GM19193 (cell line): ENCODE measurements around the gene PLCB4.

Source experiments
- POLR2A ChIP-seq: IDR thresholded peaks from 4 replicates; pipeline ENCODE4 v1.6.1; 2011; ENCODE audit not compliant: insufficient read depth, insufficient read length; ENCODE audit errors: extremely low read depth

PLCB4 gene

DNA sequence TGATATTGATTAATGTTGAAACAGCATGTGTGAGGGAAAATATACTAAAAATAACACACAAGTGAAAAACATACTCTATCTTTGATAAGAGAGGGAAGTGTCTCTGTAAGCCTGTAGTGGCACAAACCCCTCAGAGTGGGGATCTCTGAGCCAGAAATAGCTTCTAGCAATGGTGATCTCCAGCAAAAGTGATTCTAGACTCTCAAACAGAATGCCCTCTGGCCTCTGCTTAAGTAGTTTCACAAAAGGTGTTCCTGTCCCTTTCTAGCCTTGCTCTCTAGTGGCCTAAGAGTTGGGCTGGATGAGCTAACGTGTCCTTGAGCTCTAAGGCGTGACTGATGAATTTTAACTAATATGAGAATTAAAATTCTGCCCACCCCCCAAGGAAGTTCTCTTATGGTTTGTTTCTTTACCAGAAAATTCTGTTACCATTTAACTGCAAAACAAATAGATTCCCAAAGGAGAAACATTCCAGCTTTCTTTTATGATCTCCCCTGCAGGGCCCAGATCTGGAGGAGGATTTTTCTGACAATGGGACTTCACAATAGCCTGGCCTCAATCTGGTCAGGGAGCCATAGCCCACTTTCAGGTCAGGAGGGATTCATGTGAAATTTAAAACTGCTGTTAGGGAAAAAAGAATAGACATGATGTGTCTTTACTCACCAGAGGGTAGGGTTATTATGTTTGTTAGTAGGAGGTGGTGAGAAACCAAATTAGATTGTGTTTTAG, 263.0 kb downstream of the PLCB4 start:
- no peak for TF ChIP-seq POLR2A

DNA sequence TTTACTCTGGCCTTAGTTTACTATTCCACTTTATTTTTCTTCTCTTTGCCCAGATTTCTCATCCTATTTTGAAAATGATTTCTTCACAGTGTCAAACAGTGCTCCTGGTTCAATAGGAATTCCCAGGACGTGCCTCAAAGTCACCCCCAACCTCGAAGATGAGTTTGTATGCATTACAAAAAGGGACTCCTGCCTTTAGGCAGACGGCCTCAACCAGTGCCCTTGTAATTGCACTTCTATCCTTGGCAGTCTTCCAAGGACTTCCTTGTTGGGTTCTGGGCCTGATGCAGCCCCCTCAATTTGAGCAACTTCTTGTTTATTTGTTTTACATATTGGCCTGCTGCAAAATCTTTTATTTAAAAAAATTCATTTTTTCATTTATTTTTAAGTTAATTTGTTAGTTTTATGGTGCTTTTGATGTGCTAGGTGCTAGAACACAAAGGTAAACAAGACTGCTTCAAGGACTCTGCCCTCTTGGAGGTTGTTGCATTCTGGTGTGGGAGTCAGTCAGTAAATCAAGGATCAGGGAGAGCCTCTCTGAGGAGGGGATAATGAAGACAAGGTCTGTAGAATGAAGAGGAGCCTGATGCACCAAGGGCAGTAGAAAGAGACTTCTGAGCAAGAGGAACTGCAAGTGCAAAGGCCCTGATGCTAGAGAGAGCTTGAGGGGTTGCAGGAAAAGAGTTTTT, 264.0 kb downstream of the PLCB4 start:
- no peak for TF ChIP-seq POLR2A

DNA sequence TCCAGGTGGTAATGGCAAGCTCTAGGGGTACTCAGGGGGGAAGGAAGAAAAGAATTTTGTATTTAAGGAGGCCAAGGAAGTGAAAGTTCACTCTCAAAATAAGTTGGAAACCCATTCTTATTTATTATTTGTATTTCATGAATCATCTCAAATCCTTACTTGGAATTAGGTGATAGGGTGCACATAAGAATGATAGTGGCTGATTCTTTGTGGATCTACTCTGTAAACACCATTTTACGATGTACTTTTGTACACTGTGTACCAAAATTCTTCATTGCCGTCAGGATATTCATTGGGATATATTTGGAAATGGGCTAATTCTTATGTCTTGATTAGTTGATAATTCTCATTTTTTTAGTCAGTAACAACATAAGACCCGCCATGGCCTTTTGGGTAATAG, 266.0 kb downstream of the PLCB4 start:
- no peak for TF ChIP-seq POLR2A

DNA sequence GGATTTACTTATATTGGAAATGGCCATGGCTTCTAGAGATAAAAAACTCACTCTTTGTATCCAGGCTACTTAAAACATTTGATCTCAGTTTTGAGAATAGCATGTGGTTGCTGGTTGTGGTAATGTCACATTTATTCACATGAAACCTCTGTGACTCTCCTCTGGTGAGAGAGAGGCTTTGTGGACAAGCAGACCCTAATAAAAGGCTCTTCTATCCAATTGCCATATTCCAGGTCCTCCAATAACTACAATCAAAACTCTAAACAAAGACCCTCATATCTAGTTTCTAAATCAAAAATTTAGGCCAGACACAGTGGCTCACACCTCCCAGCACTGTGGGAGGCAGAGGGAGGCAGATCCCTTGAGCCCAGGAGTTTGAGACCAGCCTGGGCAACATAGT, 269.2 kb downstream of the PLCB4 start:
- no peak for TF ChIP-seq POLR2A

DNA sequence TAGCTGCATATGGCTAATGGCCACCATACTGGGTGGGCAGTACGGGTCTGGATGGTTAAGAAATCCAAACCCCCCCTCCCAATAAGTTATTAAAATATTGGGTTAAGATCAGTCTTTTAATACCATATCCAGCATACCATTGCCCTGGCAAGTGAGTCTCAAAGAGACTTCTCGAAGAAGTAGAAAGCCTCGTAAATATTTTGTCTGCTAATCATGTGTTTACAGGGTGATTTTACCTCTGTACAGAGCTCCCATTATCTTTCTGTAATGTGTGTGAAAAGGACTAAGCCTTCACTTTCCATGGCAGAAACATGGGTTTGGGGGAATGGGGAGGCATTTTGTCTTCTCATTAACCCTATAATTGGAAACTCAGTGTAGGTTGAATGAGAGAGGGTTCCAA, 270.8 kb downstream of the PLCB4 start:
- no peak for TF ChIP-seq POLR2A

DNA sequence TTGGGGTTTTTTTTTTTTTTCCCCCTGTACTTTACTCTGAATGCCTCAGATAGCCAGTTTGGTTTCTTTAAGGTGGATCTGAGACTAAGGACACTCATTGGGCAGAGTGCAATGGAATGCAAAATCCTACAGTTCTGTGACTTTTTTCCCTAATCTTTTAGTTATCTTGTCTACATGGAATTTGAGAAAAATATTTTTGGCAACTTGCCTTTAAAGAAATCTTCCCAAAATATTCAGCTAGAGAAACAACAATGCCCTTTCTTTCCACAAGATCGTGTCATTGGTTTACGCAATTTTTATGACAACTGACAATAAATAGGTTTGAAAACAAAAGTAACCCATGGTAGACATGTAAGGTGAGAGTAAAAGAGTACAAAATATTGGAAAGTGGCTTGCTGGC, 273.8 kb downstream of the PLCB4 start:
- no peak for TF ChIP-seq POLR2A

DNA sequence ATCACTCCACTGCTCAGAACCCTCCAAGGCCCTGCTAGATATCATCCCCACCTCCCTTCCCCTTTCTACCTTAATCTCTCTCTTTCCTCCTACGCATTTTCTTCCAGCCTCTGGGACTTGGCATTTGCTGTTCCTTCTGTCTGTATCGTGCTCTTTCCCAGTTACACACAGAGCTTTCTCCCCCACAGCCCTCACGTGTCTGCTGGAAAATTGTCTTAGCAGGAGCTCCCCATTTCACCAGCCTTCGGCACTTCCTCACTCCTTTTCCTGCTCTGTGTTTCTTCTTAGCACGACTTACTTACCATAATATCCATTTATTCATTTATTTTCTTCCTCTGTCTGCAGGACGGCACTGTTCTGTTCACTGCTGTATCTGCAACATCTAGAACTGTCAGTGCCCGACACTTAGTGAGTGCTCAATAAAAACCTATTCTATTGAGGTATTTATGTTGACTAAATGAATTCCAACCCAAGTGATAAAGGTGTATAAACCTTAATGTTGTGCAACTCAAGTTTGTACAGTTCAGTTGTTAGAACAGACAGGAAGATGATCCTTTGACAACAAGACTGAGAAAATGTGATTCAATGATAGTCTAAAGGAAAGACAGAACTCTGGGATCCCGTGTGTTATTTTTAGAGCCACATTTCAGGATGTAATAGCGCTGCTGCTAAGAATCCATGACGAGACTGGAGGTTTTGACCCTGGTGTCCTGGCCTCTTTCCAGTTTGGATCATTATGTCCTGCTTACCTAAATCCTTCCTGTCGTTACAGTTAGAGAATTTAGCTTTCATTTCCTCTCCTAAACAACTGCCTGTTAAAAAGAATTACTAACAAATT, 275.4 kb downstream of the PLCB4 start:
- TF ChIP-seq POLR2A: no peak

DNA sequence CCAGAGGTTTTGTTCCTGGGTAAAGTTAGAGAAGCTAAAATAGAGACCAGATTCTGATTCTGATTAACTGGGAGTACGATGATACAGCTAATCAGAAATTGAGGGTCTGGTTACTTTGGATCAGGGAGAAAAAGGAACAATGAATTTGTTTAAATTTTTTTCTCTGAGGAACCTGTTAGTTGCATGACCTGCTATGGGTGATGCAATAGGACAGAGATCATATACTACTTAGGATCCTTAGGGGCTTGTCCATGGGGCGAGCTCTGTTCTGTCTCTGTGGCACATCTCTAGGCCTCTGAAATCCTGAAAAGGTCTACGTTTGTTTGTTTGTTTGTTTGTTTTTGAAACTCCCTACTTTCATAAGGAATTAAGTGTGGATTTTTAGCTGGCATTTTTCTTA, 279.4 kb downstream of the PLCB4 start:
- TF ChIP-seq POLR2A: no peak

DNA sequence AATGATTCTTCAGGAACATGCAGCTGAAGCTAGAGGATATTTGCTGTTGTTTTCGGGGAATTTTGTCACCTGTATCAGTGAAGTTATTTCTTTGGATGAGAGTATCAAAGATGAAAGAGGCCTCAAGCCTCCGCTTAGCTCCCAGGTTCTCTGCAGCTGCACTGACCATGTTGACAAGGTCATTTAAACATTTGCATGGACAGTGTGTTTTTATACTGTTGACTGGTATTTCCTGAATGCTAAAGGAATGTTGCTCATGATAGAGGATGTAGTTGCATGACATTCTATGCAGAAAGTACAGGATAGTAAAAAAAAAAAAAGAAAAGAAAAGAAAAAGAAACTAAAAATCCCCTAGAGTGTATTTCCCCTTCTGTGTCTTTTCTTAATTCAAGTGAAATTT, 279.9 kb downstream of the PLCB4 start:
- no peak for TF ChIP-seq POLR2A

DNA sequence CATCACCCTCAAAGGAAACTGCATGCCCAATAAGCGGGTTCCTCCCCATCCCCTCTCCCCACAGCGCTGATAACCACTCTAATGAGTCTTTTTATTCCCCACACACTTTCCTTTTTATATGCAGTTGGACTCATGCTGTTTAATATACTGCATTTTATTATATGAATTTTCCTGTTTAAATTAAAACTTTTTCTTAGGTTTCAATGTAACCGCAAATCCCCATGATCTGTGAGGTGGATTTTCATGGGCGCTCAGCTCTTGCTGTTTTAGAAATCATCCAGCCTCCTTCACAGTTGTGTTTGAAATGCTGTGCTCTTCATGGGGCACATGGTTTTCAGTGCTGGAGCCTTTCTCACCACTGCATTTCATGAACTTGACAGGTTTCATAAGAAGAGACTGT, 280.4 kb downstream of the PLCB4 start:
- no peak for TF ChIP-seq POLR2A

DNA sequence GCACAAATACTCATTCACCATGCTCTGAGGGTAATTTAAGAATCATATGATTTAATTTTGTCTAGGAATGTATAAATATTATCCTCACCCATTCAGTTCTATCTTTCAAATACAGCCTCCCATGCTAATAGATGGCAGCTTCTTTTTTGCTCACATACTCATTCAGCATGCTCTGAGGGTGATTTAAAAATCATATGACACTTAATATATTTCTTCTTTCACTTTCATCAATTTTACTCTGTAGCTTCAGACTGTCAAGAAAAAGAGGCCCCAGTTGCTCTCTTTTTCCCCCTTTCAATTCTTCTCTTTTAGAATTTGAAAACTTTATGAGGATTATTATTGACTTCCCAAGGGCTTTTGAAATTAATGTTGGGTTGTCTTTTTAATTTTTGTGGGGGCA, 283.9 kb downstream of the PLCB4 start:
- TF ChIP-seq POLR2A: no peak

DNA sequence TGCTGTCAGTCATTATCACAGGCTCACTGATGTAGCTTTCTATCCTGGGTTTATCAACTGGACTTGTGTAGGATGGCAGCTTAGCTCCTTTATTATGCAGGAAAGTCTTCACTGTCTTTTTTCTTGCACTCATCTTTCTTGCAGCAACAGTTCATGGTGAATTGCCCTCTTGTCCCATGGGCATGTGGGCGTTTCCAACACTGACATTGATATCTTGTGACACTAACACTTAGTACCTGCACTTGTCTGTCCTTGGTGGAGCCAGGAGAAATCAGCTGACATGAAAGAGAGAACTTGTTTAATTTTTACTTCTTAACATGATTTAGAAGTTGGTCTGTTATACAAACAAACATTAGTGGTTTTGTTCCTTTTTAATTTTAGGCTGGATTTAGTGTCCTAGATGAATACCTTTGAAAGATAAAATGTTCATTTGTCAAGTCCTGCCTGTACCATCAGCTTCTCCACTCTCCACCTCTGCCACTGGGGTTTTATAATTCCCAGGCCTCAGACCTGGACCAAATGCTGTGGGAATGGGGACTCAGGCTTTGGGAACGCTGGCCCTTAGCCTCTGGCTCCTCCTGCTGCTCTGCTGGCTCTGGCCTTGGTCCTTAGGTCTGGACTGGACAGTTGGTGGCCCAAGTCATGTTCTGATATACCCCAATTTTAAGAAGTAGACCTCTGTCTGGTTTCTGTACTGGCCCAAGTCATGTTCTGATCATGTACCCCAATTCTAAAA, 284.5 kb downstream of the PLCB4 start:
- no peak for TF ChIP-seq POLR2A

DNA sequence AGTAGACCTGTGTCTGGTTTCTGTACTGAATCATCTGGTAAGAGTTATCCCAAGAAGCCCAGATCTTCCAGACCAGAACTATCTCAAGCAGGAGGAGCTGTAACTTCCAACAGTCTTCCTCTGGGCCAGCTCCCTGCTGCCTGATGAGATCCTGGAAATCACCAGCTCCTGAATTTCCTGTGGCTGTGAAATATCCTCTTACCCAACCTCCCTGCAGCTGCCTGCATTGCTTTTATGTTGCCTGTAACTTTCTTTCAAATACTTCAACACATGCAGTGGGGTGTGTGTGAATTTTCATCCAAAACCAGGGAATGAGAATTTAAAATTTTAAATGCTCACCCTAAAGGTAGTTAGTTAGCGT, 285.0 kb downstream of the PLCB4 start:
- TF ChIP-seq POLR2A: no peak

DNA sequence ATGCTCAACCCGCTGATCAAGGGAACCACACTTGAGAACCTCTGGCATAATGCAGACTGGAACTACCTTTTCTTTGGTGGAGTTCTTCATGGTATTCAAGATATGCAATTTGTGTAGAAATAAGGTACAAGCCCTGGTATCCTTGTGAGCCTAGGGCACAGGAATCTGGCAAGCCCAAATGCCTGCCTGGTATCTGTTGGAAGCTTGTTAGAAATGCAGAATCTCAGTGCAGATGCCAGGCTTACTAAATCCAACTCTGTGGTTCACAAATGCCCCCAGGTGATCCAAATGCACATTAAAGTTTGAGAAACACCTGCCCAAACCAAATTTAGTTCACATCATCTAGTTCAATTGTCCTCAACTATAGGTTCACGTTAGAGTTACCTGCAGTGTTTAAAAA, 285.7 kb downstream of the PLCB4 start:
- no peak for TF ChIP-seq POLR2A

DNA sequence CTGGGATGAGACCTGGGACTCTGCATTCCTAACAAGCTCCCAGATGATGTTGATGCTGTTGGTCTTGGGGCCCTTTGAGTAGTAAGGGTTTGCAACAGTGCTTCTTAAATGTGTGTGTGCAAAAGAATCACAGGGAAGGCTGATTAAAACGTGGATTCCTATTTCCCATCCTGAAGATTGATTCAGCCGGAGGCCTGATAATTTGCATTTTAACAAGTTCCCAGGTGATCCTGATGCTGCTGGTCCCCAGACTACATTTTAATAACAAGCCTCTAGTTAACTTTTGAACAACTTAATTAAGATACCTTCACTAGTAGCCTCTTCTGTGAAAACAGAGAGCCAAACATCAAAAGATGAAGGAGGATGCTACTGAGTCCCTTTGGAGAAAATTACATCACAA, 289.1 kb downstream of the PLCB4 start:
- no peak for TF ChIP-seq POLR2A
